B cell (primary cell): ENCODE data around the gene TRPM2.

ENCODE experiments used
- CTCF ChIP-seq: fragments of 200-600 bp; IDR thresholded peaks from one replicate; pipeline ENCODE4 v1.8.0; 2022; ENCODE audit warnings: antibody characterized with exemption, mild to moderate bottlenecking
- EZH2 ChIP-seq: IDR thresholded peaks from 2 replicates; pipeline ENCODE4 v1.6.1; 2012; ENCODE audit warnings: borderline replicate concordance, low read depth, mild to moderate bottlenecking, moderate library complexity, low read length; ENCODE audit not compliant: insufficient read depth, poor library complexity, severe bottlenecking

- no peak for TF ChIP-seq CTCF
- TF ChIP-seq EZH2: no peak
These were observed 91.9 kb downstream of the TRPM2 start for GRCh38 chr21:44445145-44445812.
